ENCODE results near the gene TCF12.
"Not testable (repeated sequence)": the region's sequence is repeated elsewhere in the genome, so short reads cannot be mapped to it uniquely, and the experiment has no call there.

TCF12 gene

DNA sequence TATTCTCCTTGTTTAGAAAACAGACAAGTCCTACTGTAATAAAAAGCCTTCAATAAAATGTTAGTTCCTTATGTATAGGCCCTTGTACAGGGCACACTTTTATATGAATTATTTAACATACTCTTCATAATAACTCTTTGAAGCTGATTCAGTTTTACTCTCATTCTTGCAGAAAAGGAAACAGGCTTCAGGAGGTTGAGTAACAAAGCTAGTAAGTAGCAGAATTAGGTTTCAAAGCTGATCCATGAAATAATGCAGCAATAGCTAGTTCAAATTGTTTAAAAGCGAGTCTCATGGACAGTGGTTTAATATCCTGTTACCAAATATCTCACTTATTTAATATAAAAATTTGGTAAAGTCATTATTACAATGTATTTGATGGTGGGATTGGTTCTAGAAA, 25.0 kb downstream of the TCF12 start:
- in situ Hi-C loops (cut with MboI; ENCODE audit: low sequenced_read_pairs), result no loop called here

DNA sequence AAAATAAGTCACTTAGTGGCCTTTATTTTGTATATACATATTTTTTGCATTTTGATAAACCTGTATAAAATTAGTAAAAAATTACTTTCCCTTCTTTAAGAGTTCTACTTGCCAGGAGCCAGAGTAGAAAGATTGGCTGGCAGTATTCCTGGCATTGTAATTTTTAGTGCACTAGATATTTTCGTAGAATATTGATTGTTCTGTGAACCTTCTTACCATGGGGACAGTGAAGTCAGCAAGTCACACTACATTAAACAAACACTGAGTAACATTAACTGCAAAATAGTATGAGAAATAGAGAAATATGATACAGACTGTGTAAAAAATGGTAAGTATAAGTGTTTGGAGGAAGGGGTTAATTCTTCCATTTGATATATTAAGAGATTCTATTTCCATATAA, 26.0 kb downstream of the TCF12 start:
- in situ Hi-C loops (cut with MboI; ENCODE audit: low sequenced_read_pairs), result no loop called here

DNA sequence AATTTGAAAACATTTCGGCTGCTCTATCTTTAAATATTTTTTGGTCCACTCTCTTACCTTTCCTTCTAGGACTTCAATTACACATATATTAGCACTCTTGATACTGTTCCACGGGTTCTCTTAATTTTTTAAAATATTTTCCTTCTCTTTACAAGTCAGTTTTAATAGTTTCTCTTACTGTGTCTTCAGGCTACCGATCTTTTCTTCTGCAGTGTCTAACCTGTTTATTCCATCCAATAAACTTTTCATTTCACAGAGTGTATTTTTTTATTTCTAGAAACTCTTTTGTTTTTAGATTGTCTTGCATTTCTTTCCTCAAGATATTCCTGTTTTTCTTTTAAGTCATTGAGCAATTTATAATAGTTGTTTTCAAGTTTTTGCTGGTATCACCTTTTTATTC, 27.7 kb downstream of the TCF12 start:
- in situ Hi-C loops (cut with MboI; ENCODE audit: low sequenced_read_pairs), result no loop called here

DNA sequence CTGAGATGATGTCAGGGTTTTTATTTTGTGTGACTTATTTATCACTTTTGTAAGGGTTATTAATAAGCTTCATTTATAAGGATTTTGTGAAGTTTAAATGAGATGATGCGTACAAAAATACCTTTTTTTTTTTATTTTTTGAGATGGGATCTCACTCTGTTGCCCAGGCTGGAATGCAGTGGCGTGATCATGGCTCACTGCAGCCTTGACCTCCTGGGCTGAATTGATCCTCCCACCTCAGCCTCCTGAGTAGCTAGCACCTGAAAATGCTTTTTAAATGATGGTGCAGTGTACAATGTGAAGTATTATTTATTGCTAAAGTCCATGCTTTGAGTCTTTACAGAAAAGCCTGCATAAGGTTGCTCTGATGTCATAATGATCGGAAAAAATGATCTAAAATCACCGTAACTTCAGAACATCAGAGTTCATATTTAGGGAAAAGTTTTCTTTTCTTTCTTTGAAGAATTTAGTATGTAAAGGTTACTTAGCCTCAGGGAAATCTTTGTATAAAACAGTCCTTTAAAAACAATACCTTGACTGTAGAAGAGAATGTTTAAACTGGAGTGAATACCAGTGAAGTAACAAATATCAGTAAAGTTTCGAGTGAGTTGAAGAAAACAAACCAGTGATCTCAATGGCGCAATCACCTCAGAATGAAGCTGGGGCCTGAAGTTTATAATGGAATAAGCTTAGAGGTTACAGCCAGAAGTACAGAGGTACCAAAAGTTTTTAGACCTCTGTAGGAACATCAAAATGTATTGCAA, 29.7 kb downstream of the TCF12 start:
- in situ Hi-C loops (cut with MboI; ENCODE audit: low sequenced_read_pairs), result no loop called here

DNA sequence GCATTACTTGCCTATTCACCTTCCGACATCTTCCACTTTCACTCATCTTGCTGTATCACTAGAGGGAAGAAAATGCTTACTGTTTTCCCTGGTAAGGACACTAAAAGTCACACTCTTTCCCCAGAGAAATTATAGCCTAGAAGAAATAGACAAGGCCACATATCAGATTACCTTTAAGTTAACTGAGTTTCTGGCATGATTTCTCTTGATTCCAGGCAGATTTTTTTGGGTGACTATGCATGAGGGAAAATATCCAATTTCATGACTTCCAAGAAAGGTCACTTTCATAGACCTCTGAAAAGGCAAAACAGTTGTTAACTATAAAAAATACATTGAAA, 30.3 kb downstream of the TCF12 start:
- in situ Hi-C loops (cut with MboI; ENCODE audit: low sequenced_read_pairs), result no loop called here

DNA sequence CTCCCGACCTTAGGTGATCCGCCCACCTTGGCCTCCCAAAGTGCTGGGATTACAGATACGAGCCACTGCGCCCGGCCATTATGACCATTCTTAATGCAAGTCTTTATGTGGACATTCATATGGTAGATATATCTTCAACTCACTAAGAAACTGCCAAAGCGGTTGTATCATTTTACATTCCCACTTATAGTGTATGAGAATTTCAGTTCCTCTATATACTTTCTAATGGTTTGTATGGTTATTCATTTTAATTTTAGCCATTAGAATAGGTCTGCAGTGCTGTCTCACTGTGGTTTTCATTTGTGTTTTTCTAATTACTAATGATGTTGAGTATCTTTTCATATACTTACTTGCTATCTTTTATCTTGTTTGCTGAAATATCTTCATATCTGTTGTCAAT, 32.5 kb downstream of the TCF12 start:
- in situ Hi-C loops (cut with MboI; ENCODE audit: low sequenced_read_pairs), result no loop called here

DNA sequence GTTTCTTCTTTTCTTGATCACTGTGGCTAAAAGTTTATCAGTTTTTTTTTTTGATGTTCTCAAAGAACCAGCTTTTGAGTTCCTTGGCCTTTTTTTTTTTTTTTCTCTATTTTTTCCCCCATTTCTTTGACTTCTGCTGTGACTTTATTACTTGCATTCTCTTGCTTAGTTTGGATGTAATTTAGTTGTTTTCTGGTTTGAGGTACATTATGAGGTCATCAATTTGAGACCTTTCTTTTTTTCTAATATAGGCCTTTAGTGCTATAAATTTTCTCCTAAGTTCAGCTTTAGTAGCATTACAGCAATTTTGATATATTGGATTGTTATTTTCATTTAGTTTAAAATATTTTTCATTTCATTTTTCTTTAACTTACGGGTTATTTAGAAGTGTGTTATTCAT, 35.3 kb downstream of the TCF12 start:
- in situ Hi-C loops (cut with MboI; ENCODE audit: low sequenced_read_pairs), result no loop called here

DNA sequence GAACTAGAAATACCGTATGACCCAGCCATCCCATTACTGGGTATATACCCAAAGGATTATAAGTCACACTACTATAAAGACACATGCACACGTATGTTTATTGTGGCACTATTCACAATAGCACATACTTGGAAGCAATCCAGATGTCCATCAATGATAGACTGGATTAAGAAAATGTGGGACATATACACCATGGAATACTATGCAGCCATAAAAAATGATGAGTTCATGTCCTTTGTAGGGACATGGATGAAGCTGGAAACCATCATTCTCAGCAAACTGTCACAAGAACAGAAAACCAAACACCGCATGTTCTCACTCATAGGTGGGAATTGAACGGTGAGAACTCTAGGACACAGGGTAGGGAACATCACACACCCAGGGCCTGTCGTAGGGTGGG, 36.6 kb downstream of the TCF12 start:
- in situ Hi-C loops (cut with MboI; ENCODE audit: low sequenced_read_pairs), result not testable (repeated sequence)

DNA sequence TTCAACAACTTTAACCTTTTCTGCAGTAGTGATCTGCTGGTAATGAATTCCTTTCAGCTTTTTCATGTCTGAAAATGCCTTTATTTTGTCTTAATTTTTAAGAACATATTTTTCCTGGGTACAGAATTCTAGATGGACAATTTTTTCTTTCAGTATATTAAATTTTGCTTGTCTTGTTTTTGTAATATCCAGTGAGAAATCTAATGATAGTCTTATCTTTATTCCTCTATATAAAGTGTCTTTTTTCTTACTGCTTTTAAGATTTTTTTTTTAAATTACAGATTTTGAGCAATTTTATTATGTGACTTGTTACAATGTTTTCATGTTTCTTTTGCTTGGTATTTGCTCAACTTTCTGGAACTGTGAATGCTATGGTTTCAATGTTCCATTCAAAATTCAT, 38.1 kb downstream of the TCF12 start:
- in situ Hi-C loops (cut with MboI; ENCODE audit: low sequenced_read_pairs), result no loop called here

DNA sequence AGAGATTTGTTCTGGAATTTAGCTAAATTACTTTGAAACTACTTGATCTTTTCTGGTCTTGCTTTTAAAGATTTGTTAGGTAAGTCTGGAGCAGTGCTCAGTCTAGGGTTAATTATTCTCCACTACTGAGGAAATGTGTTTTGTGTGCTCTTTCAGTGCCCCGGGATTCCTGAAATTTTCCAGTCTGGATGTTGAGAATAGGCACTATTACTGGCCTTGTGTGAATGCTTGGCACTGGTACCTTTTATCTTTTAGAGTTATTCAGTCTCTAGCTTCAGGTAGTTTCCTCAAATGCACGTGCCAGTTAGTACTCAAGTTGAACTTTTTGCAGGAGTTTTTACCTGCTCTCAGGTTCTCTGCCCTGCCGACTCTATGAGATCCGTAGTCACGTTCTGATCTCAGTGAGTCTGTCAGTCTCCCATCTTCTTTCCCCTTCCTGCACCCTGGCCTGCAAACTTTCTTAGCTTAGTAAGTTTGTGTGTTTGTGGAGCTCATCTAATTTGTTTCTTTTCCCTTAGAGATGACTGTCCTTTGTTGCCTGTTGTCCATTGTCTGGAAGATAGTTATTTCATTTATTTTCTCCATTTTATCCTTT, 39.5 kb downstream of the TCF12 start:
- in situ Hi-C loops (cut with MboI; ENCODE audit: low sequenced_read_pairs), result no loop called here

DNA sequence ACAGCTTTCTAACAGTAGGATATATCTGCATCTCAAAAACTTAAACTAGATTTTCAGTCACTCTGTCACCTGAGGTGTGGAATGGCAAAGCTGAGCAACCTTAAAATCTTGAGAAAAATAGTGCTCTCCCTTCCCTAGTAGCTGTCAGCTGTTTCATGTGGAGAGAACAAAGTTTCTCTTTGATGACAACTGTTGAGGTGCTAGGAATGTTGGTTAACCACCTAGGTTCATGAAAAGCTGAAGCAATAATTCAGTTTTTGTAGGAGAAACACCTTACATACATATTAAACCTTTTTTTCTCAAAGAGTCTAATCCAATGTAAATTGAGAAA, 40.8 kb downstream of the TCF12 start:
- in situ Hi-C loops (cut with MboI; ENCODE audit: low sequenced_read_pairs), result no loop called here

DNA sequence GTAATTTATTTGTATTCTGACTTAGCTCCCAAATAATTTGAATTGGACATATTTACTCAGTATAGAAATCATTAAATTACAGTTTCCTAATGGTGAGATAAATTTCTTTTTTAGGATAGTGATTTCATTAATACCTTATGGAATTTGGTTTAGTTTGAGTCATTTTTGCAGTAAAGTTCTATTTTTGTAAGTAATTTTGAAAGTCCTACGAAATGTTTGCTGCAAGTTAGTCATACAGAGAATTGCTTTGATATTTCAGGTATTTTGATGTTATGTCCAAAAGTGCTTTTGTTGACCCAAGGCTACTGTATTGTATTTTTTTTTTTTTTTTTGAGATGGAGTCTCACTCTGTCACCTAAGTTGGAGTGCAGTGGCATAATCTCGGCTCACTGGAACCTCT, 41.7 kb downstream of the TCF12 start:
- in situ Hi-C loops (cut with MboI; ENCODE audit: low sequenced_read_pairs), result no loop called here

DNA sequence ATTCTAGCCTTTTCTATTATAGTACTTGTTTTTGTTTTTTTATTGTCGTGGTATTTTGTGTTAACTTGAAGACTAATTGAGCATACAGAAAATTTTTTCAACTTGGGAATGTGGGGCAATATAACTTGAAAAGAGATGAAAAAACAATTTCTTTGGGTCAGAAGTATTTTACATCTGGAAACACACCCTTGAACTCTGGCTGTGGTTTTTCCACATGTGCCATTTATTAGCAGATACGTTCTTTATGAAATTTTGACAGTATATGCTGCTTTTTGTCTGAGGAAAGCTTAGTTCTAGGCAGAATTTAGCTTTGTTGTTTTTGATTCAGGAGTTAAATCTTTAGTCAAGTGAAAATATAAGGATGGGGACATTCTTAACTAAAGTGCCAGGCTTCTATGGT, 44.7 kb downstream of the TCF12 start:
- in situ Hi-C loops (cut with MboI; ENCODE audit: low sequenced_read_pairs), result no loop called here

DNA sequence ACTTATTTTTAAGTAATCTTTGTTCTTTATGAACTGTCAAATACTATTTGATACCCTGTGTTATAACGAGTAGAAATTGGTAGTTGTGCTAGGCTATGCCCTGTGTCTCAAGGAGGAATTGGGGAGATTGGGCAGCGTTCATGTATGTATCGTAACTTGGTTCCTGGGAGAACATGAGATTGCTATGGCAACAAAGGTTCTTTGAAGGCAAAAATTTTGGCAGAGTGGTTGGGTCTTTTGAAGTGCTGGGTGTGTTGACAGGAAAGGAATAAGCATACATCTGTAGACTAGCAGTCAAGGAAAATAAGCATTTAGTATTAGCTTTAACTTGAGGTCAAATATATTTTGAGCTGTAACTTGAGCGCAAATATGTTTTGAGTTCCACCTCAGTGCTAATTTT, 45.3 kb downstream of the TCF12 start:
- in situ Hi-C loops (cut with MboI; ENCODE audit: low sequenced_read_pairs), result no loop called here

DNA sequence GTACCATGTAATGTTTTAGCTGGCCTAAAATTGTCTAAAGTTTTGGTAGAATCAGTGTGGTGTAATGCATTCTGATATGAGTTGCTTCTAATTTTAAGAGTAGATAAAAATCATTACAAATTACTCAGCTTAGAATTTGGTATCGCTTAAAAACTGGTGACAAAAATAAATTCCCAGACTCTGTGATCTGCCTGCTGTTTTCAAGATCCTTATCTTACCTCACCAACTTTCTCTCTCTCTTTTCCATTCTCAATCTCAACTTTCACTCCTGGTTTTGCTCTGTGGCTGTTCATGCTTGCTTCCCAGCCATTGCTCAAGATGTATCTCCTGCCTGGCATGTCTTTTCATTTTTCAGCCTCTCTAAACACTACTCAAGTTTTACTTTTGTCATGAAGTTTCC, 45.7 kb downstream of the TCF12 start:
- in situ Hi-C loops (cut with MboI; ENCODE audit: low sequenced_read_pairs), result no loop called here

DNA sequence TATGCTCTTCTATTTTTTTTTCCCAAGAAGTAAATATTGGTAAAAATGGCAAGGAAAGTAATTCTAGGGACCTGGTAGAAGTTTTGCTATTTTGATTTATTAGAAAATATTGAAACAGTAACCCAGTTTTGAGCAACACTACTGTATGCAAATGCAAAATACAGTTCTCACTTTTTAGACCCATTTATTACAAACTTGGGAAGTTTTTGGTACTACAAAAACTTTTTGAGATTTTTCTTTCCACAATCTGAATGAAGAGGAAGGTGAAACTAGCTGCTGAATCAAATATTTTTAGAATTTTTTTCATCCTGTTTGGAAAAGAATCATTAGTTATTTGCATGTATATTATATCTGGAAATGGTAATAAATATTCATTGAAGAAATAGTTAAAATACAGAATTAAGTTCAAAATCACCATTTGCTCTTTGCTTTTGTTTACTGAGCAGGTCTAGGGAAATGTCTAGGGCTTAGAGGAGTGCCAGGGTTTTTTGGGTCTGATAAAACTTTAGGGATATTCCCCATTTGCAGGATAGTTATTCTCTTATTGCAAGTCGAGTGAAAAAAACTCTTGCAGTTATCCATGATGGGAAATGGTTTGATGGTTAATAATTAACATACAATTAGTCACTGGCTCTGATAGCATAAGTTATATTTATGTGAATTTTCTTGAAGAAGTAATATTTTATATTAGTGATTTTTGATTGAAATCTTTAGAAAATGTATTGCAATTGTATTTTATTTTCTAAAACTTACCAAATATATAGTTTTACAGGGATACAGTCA, 47.0 kb downstream of the TCF12 start:
- in situ Hi-C loops (cut with MboI; ENCODE audit: low sequenced_read_pairs), result no loop called here

DNA sequence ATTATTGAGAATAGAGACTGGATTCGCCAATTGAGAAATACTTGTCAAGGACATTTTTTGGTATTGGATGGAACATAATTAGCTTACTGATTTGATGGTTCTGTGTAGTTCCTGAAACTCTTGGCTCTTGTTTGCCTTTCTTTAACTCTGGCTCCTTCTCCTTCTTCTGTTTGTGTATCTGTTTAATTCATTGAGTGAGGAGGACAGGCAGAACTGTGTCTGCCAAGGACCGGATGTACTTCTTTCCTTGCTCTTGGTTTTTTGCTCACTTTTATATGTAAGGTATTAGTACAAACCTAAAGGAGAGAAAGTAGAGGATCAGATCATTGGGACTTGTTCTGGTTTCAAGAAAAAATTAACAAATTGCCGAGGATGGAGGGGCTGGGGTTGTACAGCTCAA, 48.9 kb downstream of the TCF12 start:
- in situ Hi-C loops (cut with MboI; ENCODE audit: low sequenced_read_pairs), result no loop called here

DNA sequence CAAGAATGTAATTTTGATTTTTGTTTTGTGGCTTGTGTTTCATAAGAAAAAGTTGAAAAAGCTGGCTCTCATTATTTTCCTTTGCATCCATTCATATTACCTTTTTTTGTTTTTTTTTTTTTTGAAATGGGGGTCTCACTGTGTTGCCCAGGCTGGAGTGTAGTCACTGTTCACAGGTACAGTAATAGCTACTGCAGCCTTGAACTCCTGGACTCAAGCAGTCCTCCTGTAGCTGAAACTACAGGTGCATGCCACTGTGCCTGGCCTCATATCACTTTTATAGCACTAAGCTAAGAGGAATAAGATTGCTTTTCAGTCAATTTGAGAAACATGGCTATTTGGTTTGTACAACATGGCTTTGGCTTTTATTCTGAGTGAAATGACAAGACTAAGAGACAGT, 49.8 kb downstream of the TCF12 start:
- in situ Hi-C loops (cut with MboI; ENCODE audit: low sequenced_read_pairs), result no loop called here

DNA sequence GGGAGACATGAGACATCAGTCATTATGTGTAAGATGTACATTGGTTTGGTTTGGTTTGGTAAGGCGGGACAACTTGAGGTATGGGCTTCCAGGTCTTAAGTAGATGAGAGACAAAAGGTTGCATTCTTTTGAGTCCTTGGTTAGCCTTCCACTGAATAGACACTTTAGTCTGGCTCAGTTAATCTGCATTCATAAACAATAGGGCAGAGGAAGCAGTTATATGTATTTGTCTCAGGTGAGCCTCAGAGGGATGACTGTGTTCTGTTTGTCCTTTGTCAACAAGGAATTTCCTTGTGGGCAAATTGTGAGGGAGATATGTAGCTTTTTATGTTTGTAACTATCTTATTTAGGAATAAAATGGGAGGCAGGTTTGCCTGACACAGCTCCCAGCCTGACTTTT, 50.4 kb downstream of the TCF12 start:
- in situ Hi-C loops (cut with MboI; ENCODE audit: low sequenced_read_pairs), result no loop called here

DNA sequence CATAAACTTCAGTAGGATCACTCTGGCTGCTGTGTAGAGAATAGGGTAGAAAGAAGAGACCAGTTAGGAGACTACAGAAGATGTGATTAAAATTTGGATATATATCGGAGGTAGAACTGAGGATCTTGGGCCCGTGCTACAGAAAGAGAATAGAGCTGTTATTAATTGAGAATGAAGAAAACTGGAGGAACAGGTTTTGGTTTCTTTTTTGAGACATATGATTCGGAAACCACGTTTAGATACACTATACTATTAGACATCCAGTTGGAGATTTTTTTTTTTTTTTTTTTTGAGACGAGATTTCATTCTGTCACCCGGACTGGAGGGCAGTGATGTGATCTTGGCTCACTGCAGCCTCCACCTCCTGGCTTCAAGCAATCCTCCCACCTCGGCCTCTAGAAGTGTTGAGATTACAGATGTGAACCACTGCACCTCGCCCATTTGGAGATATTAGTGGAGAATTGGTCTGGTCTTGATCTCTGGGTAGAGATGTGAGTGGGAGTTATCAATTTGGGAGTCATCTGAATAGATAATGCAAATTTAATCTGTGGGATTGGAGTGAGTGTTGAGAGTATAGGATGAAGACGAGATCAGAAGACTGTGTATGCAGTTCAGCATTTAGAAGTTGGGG, 50.9 kb downstream of the TCF12 start:
- in situ Hi-C loops (cut with MboI; ENCODE audit: low sequenced_read_pairs), result no loop called here

DNA sequence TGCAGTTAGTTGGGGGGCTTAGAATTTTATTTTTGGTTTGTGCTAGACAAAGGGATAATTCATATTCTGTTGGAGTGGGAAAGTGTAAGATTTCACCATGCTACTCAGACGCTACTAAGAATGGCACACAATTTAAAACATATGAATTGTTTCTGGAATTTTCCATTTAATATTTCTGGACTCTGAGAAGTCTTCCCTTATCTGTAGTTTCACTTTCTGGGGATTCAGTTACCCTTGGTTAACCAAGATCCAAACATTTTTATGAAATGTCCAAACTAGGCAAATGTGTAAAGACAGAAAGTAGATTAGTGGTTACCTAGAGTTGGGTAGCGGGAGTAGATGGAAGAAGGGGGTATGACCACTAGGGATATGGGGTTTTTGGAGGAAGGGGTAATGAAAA, 53.1 kb downstream of the TCF12 start:
- in situ Hi-C loops (cut with MboI; ENCODE audit: low sequenced_read_pairs), result no loop called here

DNA sequence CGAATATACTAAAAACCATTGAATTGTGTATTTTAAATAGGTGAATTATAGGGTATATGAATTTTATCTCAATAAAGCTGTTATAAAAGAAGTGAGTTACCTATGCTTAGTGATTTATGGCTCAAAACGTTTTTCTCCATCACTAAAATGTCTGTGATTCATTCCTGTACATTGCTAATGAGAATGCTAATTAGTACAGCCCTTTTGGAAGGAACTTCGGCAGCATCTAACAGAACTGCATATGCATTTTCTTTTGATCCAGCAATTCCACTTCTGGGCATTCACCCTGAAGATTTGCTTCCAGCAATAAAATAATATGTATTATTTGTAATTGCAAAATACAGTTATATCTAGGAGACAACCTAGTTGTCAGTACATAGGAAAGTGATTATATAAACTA, 53.6 kb downstream of the TCF12 start:
- in situ Hi-C loops (cut with MboI; ENCODE audit: low sequenced_read_pairs), result no loop called here

All from HL-60/S4 treated with phorbol 12-myristate 13-acetate at 8.2 ng/mL for 4 days and 3 days (cell line).